Measurements from ENCODE around the gene HOXB2.

Gene HOXB2

DNA sequence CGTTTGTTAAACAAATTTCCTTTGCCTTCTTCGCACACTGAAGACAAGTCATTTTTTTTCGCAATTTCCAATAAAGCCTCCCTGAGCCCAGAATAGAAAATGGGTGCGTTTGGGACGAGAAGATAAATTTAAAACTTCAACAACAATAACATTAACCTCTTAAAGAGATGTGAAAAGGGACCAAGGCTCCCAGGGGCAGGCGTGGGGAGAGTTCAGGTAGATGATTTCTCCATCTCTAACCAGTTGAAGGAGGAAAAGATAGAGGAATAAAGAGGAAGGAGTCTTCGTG is 34.5 kb upstream of the HOXB2 start:
- no peak for DNase-seq (ENCODE audit: low read depth in 2 of 3, low spot score in 2 of 3)

DNA sequence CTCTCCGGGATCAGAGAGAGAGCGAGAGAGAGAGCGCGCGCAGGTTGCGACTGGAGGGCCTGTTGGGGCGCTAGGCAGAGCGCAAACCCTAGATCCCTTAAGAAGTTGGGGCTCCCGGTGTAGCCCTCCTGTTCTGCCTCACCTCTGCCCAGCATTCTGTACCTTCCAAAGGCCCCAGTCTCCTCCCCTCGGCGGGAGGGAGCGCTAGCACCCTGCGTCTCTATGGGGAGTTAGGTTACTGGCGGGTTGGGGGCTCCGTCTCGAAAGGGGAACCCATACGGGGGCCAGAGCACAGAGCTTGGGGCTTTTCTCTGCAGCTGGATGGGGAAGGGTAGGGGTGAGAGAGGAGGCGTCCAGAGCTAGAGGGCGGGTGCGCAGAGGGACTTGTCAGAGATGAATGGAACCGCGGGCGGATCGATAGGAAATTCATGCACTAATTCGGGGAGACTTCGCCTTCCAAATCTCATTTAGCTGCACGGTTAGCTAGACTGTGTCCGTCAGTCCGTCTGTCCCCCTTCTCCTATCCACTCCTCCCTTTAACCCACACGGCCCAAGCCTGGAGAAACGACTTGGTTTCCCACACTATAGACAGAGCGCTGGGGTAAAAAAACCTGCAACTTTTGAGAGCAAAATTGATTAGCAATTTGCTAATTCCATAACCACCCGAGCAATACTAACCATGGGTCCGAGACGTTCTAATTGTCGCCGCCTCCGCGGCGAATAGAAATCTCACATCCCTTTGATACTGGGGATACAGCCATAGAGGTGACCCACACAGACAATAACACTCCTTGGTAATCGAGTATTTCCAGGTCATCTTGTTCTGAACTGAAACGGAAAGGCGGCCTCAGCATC is 33.9 kb upstream of the HOXB2 start:
- no peak for DNase-seq (ENCODE audit: low read depth in 2 of 3, low spot score in 2 of 3)

DNA sequence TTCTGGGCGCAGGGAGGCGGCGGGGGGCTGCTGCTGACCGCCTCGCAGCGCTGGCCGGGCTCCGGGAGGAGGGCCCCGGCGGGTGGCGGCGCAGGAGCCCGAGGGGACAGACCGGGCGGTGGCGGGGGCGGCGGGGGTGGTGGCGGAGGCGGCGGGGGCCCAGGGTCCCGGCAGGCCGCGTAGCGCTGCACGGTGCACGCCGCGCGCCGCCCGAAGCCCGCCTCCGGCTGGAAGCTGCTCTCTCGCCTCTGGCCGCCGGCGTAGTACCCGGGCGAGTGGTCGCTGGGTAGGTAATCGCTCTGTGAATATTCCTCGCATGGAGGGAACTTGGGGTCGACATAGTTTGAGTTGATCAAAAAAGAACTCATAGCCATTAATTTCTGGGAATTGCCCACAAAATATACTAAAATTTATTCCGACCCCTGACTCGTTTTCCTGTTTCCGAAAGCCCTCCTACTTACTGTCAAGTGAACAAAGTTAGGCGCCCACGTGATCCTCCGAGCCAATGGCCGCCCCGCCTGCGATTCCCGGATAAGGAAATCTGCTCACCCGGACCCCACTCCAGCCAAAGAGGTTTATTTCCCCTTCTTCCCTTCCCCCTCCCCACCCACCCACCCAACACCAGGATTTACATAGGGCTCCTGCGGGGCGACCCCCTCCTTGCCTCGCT is 33.2 kb upstream of the HOXB2 start, which contains the start of gene HOXB4:
HOXB4 (minus strand) TSS at position 405 of the 670 bp plus-strand sequence; CDS start at position 374, 31 bp downstream.
- peak in 2 of 3 experiments; percentile 25 to 34 for DNase-seq (ENCODE audit: low read depth in 2 of 3, low spot score in 2 of 3)

DNA sequence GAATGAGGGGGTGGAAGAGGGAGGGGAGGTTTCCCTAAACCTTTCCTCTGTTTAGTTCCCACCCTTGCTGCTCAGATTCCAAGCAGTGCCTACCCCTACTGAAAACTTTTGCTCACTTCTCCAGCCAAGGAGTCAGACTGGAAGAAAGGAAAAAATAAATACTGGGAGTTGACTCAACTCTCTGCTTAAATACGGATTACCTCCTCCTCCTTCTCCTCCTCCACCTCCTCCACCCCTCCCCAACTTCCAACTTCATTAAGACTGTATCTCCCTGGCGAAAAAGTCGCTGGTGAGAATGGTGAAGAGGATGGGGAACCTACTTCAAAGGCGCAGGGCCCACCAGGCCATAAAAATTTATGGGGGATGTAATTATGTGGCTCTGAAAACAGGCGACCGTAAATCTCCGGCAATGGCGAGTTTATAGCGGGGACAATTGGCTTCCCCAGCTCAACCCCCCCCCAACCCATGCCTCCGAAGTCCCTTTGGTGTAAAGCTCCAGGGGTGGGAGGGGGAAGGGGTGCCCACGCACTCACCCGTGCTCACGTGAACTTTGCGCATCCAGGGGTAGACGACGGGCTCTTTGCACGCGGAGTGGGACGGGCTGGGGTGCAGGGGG is 32.5 kb upstream of the HOXB2 start:
- no peak for DNase-seq (ENCODE audit: low read depth in 2 of 3, low spot score in 2 of 3)

DNA sequence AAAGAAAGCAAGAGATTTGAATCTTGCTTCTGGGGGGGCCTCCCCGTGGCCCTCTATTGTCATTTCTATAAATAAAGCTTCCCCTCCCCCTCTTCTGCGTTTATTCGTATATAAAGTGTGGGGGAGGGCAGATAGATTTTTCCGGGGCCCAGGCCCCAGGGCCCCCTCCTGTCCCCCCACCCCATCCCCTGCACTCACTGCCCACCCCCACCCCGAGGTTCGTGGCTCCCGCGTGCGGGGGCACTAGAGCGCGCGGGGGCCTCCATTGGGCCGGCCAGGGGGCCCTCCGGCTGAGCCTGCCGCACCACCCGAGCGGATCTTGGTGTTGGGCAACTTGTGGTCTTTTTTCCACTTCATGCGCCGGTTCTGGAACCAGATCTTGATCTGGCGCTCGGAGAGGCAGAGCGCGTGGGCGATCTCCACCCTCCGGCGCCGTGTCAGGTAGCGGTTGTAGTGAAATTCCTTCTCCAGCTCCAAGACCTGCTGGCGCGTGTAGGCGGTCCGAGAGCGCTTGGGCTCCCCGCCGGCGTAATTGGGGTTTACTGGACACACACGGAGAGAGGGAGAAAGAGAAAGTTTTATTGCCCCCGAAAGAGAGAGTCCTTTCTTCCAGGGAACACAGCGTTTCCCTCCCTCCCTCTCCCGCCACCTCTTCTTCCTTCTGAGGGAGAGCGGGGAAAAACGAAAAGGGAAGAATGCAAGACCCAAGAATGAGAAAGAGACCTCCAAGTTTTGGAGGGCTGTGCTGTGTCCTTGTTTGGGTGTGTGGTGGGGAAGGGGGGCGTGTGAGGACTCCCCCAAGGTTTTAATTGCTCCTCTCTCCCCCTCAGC is 31.8 kb upstream of the HOXB2 start:
- no peak for DNase-seq (ENCODE audit: low read depth in 2 of 3, low spot score in 2 of 3)

DNA sequence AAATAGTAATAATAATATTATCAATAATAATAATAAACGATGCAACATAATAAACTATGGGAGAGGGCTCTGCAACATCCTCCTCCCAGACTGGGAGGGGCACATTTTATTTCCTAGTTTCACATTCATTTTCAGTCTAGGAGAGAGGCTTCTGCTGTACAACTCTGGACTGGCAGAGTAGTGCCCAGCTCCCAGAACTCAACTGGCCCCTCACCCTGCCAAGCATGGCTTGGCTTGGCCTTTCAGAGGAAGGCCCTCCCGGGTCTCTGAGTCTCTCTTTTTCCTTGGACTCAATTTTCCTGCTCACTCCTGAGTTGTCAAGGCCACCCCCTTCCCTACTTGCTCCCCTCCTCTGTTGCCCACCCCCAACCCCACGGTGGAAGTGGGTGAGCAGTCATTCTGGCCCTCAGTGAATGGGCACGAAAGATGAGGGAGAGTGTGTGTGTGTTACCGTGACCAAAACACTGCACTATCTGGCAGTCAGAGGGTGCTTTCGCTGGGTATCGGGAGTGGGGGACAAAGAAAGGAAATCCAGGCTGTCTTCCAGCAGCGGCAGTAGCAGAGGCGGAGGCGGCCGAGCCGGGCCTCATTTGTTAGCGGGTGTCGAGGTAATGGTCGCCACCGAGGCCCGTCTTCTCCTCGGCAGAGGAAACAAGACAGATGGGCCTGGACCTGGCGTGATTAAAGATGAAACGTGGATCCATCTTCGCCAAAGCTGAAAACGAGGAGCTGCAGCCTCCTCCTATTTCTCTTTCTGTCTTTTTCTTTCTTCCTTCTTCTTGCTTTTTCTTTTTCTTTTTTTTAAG is 31.0 kb upstream of the HOXB2 start:
- no peak for DNase-seq (ENCODE audit: low read depth in 2 of 3, low spot score in 2 of 3)

DNA sequence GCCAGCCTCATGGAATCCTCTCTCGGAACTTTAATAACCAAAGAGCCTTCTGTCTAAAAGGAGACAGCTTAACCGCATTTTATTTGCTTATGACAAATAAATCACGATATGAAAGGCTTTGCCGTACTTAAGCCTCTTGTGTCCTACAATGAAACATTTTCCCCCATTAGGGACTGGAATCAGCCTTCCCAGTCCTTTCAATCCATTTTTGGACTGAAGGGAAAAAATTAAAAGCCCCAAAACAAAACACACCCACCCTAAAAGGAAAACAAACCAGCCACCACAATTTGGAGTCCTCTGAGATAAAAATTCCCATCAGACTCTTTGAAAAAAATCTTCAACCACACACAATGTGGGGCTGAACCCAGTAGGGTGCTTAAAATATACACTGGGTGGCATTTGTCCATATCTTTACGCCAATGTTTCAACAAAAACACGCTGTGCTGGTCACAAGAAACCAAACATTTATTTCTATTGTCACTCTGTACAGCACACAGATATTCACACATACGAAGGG is 30.2 kb upstream of the HOXB2 start:
- no peak for DNase-seq (ENCODE audit: low read depth in 2 of 3, low spot score in 2 of 3)

DNA sequence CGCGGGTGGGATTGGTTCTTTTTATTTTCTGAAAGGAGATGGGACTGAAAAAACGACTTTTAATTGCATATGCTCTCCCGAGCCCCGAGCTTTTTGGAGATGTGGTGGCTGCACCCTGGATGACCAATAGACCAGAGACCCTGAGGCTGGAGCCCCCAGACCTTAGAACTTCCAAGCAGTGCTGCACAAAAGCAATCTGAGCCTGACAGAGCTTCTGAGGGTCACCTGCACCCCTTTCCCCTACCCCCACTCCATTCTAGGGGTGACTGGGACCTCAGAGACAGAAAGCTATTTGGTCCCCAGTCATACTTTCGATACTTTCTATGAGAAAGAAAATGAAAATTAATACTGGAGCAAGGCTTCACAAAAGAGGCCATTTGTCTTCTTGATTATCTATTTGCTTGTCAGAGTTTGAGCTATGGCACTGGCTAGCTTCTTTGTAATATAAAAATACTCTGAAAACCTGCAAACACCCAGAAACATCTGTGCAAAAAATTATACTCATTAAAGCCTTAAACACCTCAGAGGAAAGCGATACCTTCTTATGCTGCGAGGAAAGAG is 29.7 kb upstream of the HOXB2 start:
- DNase-seq (ENCODE audit: low read depth in 2 of 3, low spot score in 2 of 3), result no peak

DNA sequence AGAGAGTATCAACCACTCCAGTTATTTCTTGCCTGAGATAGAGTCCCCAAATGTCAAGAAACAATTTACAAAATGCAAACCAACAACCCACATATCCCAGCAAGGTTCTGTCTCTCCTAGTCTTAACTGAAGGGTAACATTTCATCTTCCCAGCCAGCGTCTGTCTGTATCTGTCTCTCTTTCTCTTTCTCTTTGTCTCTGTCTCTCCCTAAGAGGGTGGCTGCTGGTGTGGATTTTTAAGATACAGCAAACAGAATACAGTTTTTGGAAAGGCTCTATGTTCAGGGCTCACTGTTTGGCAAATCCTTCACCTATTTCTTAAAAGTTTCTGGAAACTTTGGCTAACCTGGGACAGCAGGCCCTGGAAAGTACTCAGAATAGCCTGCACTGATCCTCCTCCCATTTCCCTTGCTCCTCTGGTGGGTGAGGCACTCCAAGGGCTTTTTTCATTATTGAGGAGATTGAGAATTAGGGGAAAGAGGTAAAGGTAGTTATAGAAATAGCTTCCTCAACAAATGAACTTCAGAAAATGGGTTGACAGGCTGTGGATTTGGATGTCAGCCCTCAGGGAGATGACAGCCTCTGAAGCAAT is 27.0 kb upstream of the HOXB2 start:
- no peak for DNase-seq (ENCODE audit: low read depth in 2 of 3, low spot score in 2 of 3)

DNA sequence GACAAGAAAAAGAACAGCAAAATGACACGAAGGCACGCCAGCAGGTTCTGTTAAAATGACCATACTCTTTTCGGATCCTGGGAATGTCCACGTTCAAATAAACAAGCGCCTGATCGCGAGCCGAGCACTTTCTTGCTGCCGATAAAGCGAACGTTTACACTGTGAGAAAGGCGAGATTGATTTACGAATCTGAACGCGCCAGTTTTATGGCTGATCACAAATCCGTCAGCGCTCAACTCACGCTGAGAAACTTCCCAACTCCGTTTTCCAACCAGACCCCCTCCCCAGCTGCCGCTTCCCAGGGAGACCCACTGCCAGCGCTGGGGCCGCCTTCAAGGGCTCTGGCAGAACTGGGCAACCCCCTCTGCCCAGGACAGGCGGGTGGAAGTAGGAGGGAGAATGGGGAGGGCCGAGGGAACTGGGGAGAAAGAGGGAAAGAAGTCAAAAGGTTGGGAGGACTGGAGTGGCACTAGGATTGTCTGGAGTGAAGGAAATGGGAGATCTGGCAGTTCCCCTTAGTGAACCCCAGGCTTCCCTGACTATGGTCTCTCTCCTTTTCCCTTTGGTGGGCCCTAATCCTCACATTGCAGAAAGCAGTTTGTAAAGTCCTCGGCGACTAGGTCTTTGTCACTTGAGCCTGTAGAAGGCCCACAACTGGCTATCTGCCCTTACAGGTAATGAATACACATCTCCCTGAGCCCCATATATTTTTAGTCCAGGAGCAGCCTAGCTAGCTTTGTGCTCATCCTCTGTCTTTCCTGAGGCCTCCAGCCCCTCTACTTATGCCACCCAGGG is 26.3 kb upstream of the HOXB2 start:
- DNase-seq (ENCODE audit: low read depth in 2 of 3, low spot score in 2 of 3), result no peak

DNA sequence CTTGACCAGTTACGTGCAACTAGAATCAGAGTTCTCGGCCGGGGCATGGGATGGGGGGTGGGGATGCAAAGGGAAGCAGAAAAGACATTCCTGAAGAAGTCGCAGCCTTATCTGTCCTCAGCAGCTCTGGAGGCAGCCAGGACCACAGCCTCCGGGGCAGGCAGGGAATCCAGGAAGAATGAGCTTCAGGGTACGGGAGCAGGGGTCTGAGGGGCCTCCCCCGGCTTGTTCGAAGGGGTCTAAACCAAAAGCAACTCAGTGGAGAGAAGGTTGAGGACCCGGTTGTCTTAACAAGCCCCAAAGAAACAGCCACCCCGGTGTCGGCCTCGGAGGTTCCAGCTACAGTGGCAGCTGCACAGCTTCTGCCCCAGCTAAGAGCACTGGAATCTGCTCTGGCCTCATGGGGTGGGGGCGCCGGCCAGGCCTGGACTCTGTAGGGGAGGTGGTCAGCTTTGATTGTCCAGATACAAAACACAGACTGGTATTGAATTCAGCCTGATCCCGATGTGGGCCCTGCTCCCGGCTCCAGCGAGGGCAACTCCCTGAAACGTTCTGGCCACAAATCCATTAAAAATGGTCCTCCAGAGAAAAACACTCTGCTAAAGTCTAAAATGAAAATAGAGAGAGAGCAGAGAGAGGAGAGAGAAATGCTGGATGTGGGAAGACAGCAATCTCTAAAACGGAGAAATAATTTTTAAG is 25.6 kb upstream of the HOXB2 start:
- no peak for DNase-seq (ENCODE audit: low read depth in 2 of 3, low spot score in 2 of 3)

DNA sequence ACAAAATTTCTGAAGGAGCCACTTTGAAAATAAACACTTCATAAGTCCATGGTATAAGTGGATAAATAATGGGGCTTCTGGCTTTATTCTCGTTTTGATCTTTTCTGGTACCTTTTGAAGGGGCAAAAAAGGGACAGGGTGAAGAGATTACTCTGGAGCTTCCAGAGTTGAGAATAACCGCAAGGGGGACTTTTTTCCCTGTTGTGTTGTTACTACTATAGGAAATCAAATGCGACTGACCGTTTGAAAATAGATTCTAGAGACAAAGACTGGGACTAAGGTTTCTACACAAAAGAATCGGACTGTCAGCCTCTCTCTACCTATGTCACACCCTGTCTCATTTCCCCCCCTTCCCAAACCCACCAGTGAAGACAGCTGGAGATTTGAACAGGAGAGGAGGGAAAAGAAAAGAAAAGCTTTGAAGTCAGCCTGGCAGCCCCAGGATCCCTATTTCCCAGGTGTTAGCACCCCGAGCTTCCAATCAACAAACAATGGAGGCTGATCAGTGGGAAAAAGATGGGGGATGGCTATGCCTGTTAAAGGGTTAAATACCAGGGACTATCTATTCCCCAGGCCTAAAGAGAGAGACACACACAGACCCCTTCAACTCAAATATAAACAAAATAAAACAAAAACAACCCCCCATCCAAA is 24.9 kb upstream of the HOXB2 start:
- no peak for DNase-seq (ENCODE audit: low read depth in 2 of 3, low spot score in 2 of 3)

DNA sequence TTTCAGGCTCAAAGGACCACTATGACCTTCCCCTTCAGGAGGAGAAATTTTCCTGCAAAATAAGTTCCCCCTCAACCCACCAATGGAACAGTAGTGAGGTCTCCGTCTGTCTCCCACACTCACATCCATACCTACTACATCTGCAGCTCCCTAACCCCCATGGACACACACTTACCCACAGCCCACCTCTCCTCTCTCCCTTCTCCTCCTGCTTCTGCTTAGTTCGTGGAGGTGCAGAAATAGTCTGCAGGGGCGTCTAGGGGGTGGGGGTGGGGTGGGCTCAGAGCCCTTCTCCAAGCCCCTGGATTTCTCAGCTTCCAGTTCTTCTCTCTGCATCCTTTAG is 24.3 kb upstream of the HOXB2 start:
- DNase-seq (ENCODE audit: low read depth in 2 of 3, low spot score in 2 of 3), result no peak

DNA sequence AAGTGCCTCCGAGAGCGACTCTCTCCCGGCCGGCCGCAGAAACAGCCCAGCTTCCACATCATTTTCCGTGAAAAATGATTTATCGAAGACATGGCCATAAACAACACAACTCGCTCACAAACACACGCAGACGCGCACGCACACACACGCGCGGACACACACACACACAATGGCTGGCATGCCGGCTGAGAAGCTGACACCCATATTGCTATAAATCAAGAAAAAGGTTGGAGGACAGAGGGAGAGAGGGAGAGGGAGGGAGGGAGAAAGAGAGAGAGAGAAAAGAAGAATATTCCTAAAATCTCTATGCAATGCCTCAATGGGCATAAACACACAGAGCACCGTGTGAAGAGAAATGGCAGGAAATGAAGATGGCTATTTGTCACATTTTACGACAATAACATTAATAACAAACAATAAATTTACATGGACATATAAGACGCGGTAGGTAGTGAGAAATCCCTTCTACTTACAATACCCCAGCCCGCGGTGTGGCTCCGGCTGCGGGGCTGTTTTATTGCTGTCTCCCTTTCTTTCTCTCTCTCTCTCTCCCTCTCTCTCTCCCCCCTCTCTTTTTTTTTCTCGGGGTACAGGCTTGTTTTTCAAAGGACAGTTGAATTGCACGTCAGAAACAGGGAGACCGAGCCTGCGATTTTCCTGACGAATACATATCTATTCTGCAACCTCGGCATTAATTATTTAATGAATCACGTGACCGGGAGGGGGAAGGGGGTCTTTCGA is 23.8 kb upstream of the HOXB2 start:
- DNase-seq (ENCODE audit: low read depth in 2 of 3, low spot score in 2 of 3), result no peak

DNA sequence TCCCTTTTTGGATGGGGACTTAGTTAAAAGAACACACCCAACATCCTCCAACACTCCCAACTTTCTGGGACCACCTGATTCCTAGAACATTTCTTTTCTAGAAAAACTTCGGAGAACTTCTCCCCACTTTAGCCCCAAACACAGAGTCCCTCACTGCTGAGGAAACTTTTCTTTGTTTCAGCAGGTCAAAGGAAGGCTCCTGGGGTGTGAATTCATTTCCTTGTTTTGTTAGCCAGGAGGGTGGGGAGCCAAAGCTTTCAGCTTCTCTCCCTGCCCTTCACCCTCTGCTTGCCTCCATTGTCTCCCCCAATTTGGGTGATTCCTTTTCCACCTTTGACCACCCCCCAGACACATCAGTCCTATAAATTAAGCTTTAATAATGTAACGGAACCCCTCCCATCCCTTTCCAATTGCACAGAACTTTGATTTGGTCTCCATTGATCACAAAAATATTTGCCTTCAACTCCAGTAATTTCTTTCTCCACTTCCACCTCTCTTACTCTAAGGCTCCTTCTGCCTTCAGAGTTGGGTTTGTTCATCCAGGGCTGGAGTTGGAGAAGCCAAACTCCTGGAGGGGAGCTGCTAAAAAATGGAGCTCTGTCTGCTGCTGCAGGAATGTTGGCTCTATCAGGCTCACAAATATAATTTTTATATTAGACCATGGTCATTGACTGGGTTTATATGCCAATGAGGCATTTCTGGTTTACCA is 22.9 kb upstream of the HOXB2 start:
- DNase-seq (ENCODE audit: low read depth in 2 of 3, low spot score in 2 of 3), result no peak

DNA sequence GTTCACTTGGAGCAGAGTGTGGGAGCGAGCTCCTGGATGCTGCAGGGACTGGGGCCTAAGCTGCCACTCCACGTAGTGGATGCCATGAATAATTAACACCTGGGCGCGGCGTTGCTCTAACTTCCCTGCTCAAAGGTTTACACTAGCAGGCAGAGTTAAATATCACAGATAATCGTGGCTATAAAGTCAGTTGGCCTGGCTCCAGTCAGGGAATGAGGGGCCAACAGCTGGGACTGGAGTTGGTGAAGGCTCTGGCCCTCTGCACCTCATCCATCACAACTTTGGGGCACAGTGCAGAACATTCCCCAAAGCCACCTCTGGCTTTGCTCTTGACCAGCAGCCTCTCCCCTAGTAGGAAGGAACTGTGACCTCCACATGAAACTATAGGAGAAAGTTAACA is 22.3 kb upstream of the HOXB2 start:
- no peak for DNase-seq (ENCODE audit: low read depth in 2 of 3, low spot score in 2 of 3)

DNA sequence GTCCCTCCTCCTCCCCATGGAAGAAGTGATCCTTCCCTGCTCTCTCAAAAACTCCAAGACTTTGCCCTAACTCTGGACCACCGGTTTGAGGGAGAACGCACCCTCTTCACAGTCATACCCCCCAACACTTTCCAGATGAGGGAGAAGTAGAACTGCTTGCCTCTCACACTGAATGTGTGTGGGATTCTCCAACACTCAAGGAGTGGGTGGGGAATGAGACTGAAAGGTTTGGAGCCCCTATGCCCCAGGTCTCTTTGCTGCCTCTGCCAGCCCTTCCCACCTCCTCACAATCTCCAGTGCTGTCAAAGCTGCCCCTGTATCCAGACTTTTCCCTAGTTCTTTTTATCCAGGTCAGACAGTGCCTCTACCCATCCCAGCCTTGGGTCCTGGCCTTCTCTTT is 21.8 kb upstream of the HOXB2 start:
- DNase-seq (ENCODE audit: low read depth in 2 of 3, low spot score in 2 of 3), result no peak

Measured in activated CD8-positive, alpha-beta memory T cell treated with anti-CD3 and anti-CD28 coated beads for 48 hours (primary cell).